Measurements from ENCODE around the gene CYB561.

Gene CYB561

DNA sequence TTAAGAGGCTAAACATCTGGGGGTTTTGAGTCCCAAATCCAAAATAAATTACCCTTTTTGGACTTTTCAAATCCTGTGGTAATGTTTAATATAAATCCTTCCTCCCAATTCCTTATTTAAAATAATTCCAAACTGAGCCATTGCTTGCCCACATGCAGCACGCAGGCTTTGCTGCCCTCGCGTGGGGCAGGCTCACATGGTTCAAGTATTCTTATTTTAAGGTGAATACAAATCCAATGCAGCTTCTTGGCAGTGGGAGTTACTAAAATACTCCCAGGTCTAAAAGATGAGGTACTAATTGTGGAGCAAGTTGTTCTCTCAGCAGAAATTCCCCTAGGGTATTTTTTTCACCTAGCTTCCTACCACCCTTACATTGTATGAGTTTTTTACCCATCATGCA, 33.0 kb downstream of the CYB561 start:
- TF ChIP-seq, protein P1, sequence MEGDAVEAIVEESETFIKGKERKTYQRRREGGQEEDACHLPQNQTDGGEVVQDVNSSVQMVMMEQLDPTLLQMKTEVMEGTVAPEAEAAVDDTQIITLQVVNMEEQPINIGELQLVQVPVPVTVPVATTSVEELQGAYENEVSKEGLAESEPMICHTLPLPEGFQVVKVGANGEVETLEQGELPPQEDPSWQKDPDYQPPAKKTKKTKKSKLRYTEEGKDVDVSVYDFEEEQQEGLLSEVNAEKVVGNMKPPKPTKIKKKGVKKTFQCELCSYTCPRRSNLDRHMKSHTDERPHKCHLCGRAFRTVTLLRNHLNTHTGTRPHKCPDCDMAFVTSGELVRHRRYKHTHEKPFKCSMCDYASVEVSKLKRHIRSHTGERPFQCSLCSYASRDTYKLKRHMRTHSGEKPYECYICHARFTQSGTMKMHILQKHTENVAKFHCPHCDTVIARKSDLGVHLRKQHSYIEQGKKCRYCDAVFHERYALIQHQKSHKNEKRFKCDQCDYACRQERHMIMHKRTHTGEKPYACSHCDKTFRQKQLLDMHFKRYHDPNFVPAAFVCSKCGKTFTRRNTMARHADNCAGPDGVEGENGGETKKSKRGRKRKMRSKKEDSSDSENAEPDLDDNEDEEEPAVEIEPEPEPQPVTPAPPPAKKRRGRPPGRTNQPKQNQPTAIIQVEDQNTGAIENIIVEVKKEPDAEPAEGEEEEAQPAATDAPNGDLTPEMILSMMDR (IDR thresholded peaks at IDR 0.05; ENCODE audit: low read depth, low read length) = no peak
- H3K27ac ChIP-seq = no peak overlapping the region
- no peaks in the 10 kb centered on the region for H3K27me3 ChIP-seq (ENCODE audit: insufficient read depth, low read depth, severe bottlenecking)
- H3K36me3 ChIP-seq = peaks cover 39% of the 10 kb centered on the region
- no peaks in the 10 kb centered on the region for H3K9me3 ChIP-seq (ENCODE audit: severe bottlenecking)
- DNase-seq = no peak
- no peak overlapping the region for H3K4me3 ChIP-seq (ENCODE audit: low read depth, low read length)

DNA sequence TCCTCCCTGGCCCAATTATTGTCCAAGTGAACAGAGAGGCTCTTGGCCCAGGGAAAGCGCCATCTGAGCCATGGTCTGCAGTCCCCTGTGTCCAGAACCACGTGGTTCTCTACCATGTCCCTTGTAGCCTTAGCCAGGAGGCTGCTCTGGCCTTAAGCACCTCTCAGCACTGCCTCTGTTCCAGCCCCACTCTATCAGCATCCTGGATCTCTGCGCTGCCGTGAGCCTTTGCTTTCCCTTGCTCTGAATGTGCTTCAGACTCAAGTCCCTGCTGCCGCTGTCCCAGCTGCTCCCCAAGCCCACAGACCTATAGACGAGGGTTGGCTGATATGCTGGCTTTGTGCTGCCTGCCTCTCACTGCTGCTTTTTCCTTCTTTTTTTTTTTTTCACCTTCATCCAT, 33.9 kb downstream of the CYB561 start:
- TF ChIP-seq, protein P1 (IDR thresholded peaks at IDR 0.05; ENCODE audit: low read depth, low read length) = no peak
- Histone ChIP-seq H3K36me3 (peaks cover 36% of the 10 kb centered on the region), H3K4me3 (ENCODE audit: low read depth, low read length) (no peak overlapping the region), H3K27ac (no peak overlapping the region), H3K27me3 (ENCODE audit: insufficient read depth, low read depth, severe bottlenecking) (no peaks in the 10 kb centered on the region), H3K9me3 (ENCODE audit: severe bottlenecking) (no peaks in the 10 kb centered on the region)
- no peak for DNase-seq

DNA sequence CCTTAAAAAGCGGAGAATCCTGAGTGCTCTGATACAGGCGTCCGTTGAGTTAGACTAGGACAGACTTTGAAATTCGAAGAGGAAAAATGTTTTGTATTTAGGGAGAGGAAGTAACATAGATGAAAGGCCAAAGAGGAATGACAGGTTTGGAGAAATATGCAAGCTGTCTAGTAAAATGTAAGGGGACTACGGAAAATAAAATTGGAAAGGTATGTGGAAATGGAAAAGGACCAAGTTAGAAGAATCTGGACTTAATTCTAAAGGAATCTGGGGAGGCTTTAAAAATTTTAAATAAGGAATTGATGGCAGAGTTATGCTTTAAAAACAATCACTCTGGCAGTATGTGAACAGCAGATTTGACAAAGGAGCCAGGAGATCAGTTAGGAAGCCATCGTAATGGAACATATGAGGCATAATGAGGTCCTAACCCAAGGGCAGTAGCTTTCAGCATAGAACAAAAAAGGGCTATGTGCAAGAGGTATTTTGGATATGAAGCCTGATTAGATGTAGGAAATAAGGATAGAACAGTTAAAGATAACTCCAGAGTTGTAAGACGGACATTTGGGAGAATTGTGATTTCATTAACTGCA, 38.3 kb downstream of the CYB561 start:
- H3K27me3 ChIP-seq (ENCODE audit: insufficient read depth, low read depth, severe bottlenecking) = no peaks in the 10 kb centered on the region
- no peaks in the 10 kb centered on the region for H3K9me3 ChIP-seq (ENCODE audit: severe bottlenecking)
- no peak overlapping the region for H3K4me3 ChIP-seq (ENCODE audit: low read depth, low read length)
- no peak for DNase-seq
- peaks cover 35% of the 10 kb centered on the region for H3K36me3 ChIP-seq
- no peak overlapping the region for H3K27ac ChIP-seq
- TF ChIP-seq, protein P1 (IDR thresholded peaks at IDR 0.05; ENCODE audit: low read depth, low read length) = no peak

DNA sequence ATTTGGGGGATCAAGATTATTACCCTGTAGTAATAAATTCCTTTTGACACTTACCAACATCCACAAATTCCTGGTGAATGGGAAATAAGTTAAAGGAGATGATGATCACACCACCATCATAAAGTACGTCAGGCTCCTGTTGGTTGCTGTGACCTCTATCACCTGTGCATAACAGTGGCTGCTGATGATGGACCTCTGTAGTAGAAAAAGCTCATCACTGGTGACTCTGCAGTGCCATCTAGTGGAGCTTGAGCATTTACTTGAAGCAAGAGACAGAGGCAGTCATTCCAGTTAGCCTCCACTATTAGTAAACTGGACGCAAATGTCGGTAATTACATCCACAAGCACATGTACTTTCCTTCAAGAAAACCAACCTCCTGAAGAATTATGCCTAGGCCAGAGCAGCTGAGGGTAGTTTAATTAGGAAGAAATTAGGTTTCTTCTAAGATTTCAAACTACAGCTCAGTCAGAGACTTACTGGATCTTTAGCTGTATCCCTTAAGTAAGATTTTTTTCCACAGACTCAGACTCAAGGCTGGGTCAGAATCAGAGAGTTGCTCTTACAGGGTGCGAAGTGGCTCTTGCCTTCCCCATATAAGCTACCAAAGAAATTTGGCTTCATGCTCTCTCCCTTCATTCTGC, 39.3 kb downstream of the CYB561 start:
- Histone ChIP-seq H3K36me3 (peaks cover 31% of the 10 kb centered on the region), H3K27ac (no peak overlapping the region)

DNA sequence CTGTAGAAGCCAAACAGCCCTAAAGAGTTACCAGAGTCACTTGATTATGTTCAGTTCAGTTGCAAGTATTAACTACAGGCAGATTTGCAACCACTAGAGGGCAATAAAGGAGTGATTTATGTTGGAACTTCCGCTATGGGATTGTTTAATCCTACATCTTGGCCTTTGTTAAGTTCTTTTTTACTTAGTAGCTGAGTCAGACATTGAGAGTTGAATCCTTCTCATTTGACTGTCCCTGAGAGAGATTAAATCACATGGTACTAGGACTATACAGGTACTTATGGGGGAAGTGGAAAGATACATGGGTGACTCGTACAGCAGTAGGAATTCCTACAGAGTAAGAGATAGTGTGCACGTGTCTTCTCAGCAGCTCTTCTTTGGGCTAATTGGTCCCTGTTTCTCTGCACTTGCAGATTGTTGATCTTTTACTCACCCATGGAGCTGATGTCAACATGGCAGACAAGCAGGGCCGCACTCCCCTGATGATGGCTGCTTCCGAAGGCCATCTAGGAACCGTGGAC, 40.3 kb downstream of the CYB561 start:
- no peaks in the 10 kb centered on the region for H3K27me3 ChIP-seq (ENCODE audit: insufficient read depth, low read depth, severe bottlenecking)
- H3K9me3 ChIP-seq (ENCODE audit: severe bottlenecking) = no peaks in the 10 kb centered on the region
- DNase-seq = no peak
- no peak overlapping the region for H3K4me3 ChIP-seq (ENCODE audit: low read depth, low read length)
- peak overlapping the region; percentile 5; the same call in 1 of the 2 replicates for H3K27ac ChIP-seq
- TF ChIP-seq, protein P1 (IDR thresholded peaks at IDR 0.05; ENCODE audit: low read depth, low read length) = peak; percentile 65
- peaks cover 36% of the 10 kb centered on the region for H3K36me3 ChIP-seq

More for the DNA sequence above, 39.3 kb downstream of the CYB561 start:
- Histone ChIP-seq H3K9me3 (ENCODE audit: severe bottlenecking) (no peaks in the 10 kb centered on the region), H3K27me3 (ENCODE audit: insufficient read depth, low read depth, severe bottlenecking) (no peaks in the 10 kb centered on the region), H3K4me3 (ENCODE audit: low read depth, low read length) (no peak overlapping the region)
- peak; percentile 88 for DNase-seq
- TF ChIP-seq, protein P1 (IDR thresholded peaks at IDR 0.05; ENCODE audit: low read depth, low read length) = peak; percentile 93

Data from WERI-Rb-1 (cell line).